GM19240 (cell line): Measurements from ENCODE around the gene LTA4H.

Source experiments
- DNase-seq: peaks from one replicate; pipeline ENCODE4 v3.0.0; 2011; ENCODE audit warnings: low spot score; ENCODE audit not compliant: insufficient read length

The LTA4H gene

GRCh38 chr12:96057986-96058553, 22.7 kb upstream of the LTA4H start:
- no peak for DNase-seq

DNA sequence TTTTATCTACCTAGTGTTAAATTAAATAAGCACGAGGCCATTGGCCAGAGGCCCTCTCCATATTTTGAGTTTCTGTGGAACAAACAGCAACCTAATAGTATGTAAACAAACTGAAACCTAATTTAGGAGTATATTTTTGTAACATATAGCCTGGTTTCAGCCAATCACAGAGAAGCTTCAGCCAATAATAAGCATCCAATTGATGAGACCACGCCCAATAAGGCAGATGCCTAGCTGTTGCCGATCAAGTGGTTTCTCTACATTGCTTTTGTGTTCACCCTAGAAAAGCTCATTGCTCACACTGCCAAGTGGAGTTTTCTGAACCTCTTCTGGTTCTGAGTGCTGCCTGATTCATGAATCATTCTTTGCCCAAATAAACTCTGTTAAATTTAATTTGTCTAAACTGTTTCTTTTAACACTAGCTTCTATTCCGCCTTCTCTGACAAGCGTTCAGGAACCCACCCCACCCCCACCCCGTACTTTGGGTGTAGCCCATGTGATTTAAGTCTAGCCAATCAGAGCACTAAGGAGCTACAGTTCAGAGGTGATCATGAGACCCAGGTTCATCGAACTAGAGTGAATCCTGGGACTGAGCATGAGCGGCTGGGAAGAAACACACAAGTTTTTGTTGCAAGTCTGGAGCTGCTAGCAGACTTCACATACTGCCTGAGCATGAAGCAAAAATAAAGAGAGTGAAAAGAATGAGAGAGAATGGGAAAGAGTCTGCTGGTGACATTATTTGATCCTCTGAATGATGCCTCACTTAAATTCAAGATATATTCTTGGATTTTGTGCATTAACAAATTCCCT, 21.5 kb upstream of the LTA4H start:
- DNase-seq, result no peak

GRCh38 chr12:96054244-96054610, 18.8 kb upstream of the LTA4H start:
- DNase-seq, result no peak

- no peak for DNase-seq
These were observed 18.3 kb upstream of the LTA4H start for GRCh38 chr12:96053476-96054243.

- no peak for DNase-seq
These were observed 16.5 kb upstream of the LTA4H start for GRCh38 chr12:96051756-96052485.

- no peak for DNase-seq
These were observed 14.8 kb upstream of the LTA4H start for GRCh38 chr12:96050139-96050538.

GRCh38 chr12:96049101-96049500, 13.7 kb upstream of the LTA4H start:
- no peak for DNase-seq

- no peak for DNase-seq
These were observed 13.1 kb upstream of the LTA4H start for GRCh38 chr12:96048393-96048969.

DNA sequence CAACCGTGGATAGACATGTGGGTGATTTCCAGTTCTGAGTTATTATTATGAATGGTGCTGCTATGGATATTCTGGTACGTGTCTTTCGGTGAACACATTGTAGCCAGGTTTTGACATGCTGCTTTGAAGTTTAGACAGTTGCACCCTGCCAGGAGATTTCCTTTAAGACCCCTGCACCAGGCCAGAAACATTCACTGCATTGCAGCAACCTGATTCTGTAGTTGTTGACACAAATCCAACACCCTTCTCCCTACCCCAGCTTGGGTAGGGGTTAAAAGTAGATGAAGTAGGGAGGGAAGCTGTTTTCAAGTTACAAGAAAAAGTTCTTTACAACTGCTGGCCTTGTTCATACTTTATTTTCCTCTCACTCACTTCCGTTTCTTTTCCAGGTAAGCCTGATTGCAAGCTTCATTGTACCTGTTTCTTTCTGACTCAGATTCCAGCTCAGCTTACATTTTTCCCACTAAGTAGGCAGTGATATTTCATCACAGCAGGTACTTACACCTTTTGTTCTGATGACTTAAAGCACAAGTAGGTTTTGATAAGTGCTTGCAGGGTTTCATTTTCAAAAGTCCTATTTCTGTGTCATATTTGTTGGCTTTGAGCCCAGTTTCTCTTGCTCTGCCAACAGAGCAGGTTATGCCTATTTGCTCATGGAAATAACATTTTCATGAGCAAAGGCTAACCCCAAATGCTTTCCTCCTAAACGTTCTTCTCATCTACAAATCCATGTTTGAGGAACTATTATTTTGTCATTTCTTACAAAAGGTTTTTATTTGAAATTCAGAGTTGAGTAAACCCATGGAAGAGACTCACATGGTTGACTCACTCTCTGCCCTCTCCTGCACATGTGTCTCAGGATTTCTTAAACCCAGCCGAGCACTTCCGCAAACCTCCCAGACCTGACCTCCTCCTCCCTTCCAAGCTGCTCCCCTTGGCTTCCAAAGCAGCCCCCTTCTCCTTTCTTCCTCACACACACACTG, 12.1 kb upstream of the LTA4H start:
- peak; percentile 14 for DNase-seq

GRCh38 chr12:96046543-96047228, 11.3 kb upstream of the LTA4H start:
- DNase-seq, result no peak

DNA sequence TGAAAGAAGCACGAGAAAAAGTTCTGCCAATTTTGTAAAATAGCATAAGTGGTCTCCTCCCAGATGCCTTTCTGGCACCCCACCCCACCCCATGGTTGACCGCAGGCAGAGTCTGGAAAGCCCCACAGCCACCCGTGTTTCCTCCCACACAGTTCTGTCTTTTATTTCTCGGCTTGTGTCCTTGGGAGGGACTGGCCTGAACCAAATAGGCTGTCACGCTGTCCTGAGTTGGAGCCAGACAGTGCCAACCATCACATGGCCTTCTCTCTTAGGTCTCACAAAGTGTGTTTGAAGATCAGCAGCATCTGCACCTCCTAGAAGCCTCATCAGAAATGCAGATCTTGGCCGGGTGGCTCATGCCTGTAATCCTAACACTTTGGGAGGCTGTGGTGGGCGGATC, 10.2 kb upstream of the LTA4H start:
- DNase-seq, result no peak

DNA sequence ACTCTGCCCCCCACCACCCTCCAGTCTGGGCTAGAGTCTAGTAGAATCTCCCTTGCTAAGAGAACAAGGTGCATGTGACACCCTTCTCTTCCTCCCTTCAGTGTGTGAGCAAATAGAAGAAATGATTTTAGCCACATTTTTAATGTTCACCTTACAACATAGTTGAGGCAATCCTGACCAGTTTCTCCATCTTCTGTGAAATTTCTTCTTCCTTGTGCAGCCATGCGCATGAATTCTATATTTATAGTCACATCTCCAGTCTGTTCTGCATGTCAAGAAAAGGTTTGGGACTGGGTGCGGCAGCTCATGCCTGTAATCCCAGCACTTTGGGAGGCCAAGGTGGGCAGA, 9.5 kb upstream of the LTA4H start:
- no peak for DNase-seq

DNA sequence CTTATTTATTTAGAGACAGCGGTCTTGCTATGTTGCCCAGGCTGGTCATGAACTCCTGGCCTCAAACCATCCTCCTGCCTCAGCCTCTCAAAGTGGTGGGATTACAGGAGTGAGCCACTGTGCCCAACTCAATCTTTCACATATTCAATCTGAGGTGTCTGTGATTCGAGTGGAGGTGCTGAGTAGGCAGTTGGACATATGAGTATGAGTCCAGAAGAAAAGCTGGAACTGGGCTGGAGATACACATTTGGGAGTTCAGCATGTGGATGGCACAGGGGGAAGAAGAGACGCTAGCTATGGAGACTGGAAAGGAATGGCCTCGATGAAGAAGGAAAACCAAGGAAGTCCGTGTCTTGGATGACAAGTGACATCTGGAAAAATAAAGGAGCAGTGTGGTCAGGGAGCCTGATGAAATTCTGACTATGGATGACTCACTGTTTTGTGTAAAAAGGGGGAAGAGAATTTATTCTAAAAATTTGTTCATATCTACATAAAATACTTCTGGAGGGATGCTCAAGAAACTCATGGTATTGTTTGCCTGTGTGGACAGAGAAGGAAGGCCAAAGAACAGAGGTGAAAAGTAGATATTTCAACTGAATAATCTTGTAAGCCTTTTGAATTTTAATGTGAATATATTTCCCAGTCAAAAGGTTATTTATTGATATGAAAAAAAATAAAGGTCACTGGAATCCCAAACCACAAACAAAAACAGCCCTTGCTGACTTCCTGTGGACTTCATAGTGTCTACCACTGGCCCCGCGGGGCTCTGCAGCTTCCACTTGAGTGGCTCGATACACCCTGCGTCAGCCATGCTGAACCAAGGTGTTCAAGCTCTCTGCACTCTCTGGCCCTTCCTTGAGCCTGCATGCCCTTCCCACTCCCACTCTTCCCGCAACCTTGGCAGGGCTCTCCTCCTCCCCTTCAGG, 8.9 kb upstream of the LTA4H start:
- DNase-seq, result no peak

DNA sequence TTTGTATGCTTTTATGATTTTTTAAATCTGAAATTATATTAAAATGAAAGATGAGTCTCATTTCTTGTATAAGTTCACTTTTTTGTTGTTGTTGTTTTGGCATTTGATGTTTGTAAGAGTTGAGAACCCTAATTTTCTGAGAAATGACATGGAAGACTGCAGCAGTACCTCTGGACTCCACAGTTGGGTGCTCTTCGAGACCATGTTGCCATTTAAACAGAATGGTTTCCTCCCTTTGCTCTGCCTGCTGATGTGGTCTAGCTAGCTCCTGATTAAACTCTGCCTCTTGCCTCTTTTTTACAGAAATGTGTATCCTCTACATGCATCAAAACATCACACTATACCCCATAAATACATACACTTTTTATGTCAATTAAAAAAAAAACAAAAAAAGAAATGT, 5.8 kb upstream of the LTA4H start:
- no peak for DNase-seq

GRCh38 chr12:96040305-96041133, 5.1 kb upstream of the LTA4H start:
- DNase-seq, result no peak

GRCh38 chr12:96039516-96039915, 4.1 kb upstream of the LTA4H start:
- DNase-seq, result no peak

GRCh38 chr12:96036765-96037455, 1.5 kb upstream of the LTA4H start:
- no peak for DNase-seq
